Osteocyte (in vitro differentiated cells): ENCODE data around the gene TTK. TPM values are rescaled to one million over a fixed set of nuclear protein-coding genes. Genes with fewer than 3 reads are reported as not detected.

Experiments
- DNase-seq: peaks from one replicate; pipeline ENCODE4 v3.0.0; 2021; ENCODE audit warnings: mixed read lengths; ENCODE audit not compliant: unreplicated experiment; ENCODE audit errors: extremely low spot score
- H3K27ac Mint-ChIP-seq: one replicate; pipeline ENCODE4 v1.8.0; 2021; ENCODE audit warnings: mild to moderate bottlenecking, mixed read lengths; ENCODE audit not compliant: unreplicated experiment
- H3K27me3 Mint-ChIP-seq: one replicate; pipeline ENCODE4 v1.8.0; 2021; ENCODE audit warnings: mixed read lengths; ENCODE audit not compliant: unreplicated experiment
- H3K36me3 Mint-ChIP-seq: one replicate; pipeline ENCODE4 v1.8.0; 2021; ENCODE audit warnings: mixed read lengths; ENCODE audit not compliant: unreplicated experiment
- H3K4me1 Mint-ChIP-seq: one replicate; pipeline ENCODE4 v1.8.0; 2021; ENCODE audit warnings: mixed read lengths; ENCODE audit not compliant: unreplicated experiment
- H3K4me3 Mint-ChIP-seq: one replicate; pipeline ENCODE4 v1.8.0; 2021; ENCODE audit warnings: mild to moderate bottlenecking, moderate library complexity, mixed read lengths; ENCODE audit not compliant: unreplicated experiment
- H3K9me3 Mint-ChIP-seq: one replicate; pipeline ENCODE4 v1.8.0; 2021; ENCODE audit warnings: mixed read lengths; ENCODE audit not compliant: unreplicated experiment
- total RNA-seq: library from RNA; stranded (reverse); gene quantifications from 2 replicates; pipeline ENCODE4 v1.2.1, GENCODE V29; 2021
- TF ChIP-seq, protein P1 (sequence below): fragments of 200-600 bp; sonication (generic); IDR thresholded peaks from 2 replicates; pipeline ENCODE4 v1.5.0; 2021; ENCODE audit warnings: antibody characterized with exemption, mild to moderate bottlenecking, moderate library complexity

The TTK gene
- total RNA-seq, 1 donor from 2014 or later, result 4.5 TPM

DNA sequence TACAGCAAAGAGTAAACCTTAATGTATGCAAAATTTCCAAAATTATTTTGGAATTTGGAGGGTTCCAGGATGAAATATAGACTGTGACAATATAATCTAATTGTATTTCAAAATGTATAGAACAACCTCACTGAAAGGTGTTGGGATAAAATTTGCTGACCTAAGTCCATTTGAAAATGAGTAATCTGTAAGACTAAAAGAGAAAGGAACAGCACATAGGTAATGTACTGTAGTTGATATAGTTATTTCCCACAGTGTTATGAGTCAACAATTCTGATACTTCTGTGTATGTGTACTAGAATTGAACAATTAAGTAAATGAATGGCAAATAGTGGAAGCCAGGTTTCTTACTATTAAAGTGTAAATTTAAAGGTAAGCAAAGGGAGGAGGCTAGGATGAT, 33.3 kb upstream of the TTK start:
- peaks cover 8% of the 10 kb centered on the region for H3K9me3 Mint-ChIP-seq
- H3K4me1 Mint-ChIP-seq, result no peaks in the 10 kb centered on the region
- no peak for DNase-seq
- no peak overlapping the region for H3K4me3 Mint-ChIP-seq
- TF ChIP-seq, protein P1, sequence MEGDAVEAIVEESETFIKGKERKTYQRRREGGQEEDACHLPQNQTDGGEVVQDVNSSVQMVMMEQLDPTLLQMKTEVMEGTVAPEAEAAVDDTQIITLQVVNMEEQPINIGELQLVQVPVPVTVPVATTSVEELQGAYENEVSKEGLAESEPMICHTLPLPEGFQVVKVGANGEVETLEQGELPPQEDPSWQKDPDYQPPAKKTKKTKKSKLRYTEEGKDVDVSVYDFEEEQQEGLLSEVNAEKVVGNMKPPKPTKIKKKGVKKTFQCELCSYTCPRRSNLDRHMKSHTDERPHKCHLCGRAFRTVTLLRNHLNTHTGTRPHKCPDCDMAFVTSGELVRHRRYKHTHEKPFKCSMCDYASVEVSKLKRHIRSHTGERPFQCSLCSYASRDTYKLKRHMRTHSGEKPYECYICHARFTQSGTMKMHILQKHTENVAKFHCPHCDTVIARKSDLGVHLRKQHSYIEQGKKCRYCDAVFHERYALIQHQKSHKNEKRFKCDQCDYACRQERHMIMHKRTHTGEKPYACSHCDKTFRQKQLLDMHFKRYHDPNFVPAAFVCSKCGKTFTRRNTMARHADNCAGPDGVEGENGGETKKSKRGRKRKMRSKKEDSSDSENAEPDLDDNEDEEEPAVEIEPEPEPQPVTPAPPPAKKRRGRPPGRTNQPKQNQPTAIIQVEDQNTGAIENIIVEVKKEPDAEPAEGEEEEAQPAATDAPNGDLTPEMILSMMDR, result no peak
- no peaks in the 10 kb centered on the region for H3K36me3 Mint-ChIP-seq
- H3K27me3 Mint-ChIP-seq, result peaks cover 37% of the 10 kb centered on the region
- no peak overlapping the region for H3K27ac Mint-ChIP-seq

GRCh38 chr6:79981652-79982051, 22.8 kb upstream of the TTK start:
- Mint-ChIP-seq H3K27me3 (peaks cover 43% of the 10 kb centered on the region), H3K4me1 (no peaks in the 10 kb centered on the region), H3K27ac (no peak overlapping the region), H3K4me3 (no peak overlapping the region), H3K36me3 (no peaks in the 10 kb centered on the region), H3K9me3 (no peaks in the 10 kb centered on the region)
- no peak for DNase-seq
- TF ChIP-seq, protein P1, result no peak

GRCh38 chr6:79984261-79984660, 20.2 kb upstream of the TTK start:
- Mint-ChIP-seq H3K36me3 (no peaks in the 10 kb centered on the region), H3K4me1 (no peaks in the 10 kb centered on the region), H3K9me3 (no peaks in the 10 kb centered on the region)

GRCh38 chr6:79985128-79985527, 19.3 kb upstream of the TTK start:
- H3K4me1 Mint-ChIP-seq, result no peaks in the 10 kb centered on the region
- TF ChIP-seq, protein P1, result no peak

More at GRCh38 chr6:79984261-79984660, 20.2 kb upstream of the TTK start:
- no peak overlapping the region for H3K27ac Mint-ChIP-seq
- no peak for DNase-seq
- H3K27me3 Mint-ChIP-seq, result peaks cover 37% of the 10 kb centered on the region
- TF ChIP-seq, protein P1, result no peak
- no peak overlapping the region for H3K4me3 Mint-ChIP-seq

GRCh38 chr6:79989641-79990040, 14.8 kb upstream of the TTK start:
- Mint-ChIP-seq H3K27me3 (peaks cover 38% of the 10 kb centered on the region), H3K27ac (no peak overlapping the region), H3K9me3 (no peaks in the 10 kb centered on the region), H3K4me3 (no peak overlapping the region), H3K4me1 (no peaks in the 10 kb centered on the region), H3K36me3 (no peaks in the 10 kb centered on the region)
- no peak for DNase-seq
- TF ChIP-seq, protein P1, result no peak

More at GRCh38 chr6:79985128-79985527, 19.3 kb upstream of the TTK start:
- no peak overlapping the region for H3K27ac Mint-ChIP-seq
- H3K4me3 Mint-ChIP-seq, result no peak overlapping the region
- peaks cover 42% of the 10 kb centered on the region for H3K27me3 Mint-ChIP-seq
- H3K36me3 Mint-ChIP-seq, result no peaks in the 10 kb centered on the region
- H3K9me3 Mint-ChIP-seq, result no peaks in the 10 kb centered on the region
- DNase-seq, result no peak
